Activated gamma-delta T cell treated with Interleukin-2 at 50 U/mL for 16 hours (primary cell): ENCODE results near the gene CREG1.

Source experiments
- DNase-seq: peaks from one replicate; pipeline ENCODE4 v3.0.0-alpha.2; 2020

Gene CREG1

DNA sequence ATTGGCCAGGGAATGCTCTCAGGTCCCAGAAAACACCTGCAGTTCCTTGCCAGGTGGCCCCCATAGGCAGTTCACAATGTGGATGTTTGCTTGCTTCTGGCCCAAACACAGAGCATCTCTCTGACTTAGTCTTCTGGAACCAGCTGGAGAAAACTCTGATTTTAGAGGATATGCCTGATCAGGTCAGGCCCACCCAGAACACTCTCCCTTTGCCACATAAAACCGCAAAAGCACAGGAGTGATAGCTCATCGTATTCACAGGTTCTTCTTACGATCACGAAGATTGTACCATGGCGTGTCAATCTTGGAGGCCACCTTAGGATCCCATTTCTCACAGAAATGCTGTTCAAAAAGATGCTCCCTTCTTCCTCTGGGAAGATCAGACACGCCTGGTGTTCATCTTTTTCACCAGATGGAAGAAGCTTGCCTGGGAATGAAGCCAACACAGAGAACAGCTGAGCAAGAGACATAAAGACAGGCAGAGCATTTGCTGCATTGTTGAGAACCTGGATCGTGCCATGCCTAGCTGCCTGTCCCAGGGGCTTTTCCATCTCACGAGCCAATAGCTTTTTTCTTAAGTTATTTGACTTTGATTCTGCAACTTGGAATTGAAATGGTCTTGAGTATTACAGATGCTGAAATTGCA is 23.6 kb downstream of the CREG1 start:
- no peak for DNase-seq

DNA sequence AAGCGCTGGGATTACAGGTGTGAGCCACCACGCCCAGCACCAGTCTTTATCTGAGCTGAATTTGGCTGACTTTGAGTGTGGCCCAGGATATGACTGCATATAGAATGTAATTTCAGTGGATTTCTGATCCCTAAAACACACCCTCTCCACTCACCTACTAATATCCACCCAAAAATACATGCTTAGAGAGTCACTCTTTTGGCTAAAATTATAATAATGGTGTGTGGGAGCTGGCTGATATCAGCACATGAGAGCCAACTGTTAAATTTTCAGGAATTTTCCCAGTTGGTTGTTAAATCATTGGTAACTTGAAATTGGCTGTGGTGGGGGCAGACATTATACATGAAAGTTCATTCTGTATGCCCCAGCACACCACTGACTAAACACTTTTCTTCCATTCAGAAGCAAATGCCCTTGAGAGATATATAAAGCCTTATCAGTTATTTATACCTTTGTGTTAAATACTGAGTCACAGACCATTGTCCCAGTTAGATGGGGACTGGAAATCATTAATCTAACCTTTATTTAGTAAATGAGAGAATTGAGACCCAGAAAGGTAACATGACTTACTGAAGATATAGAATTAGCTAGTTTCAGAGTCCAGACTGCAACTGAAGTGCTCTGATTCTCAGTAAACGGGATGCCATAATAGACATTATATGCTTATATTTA is 25.4 kb downstream of the CREG1 start:
- DNase-seq, result no peak

DNA sequence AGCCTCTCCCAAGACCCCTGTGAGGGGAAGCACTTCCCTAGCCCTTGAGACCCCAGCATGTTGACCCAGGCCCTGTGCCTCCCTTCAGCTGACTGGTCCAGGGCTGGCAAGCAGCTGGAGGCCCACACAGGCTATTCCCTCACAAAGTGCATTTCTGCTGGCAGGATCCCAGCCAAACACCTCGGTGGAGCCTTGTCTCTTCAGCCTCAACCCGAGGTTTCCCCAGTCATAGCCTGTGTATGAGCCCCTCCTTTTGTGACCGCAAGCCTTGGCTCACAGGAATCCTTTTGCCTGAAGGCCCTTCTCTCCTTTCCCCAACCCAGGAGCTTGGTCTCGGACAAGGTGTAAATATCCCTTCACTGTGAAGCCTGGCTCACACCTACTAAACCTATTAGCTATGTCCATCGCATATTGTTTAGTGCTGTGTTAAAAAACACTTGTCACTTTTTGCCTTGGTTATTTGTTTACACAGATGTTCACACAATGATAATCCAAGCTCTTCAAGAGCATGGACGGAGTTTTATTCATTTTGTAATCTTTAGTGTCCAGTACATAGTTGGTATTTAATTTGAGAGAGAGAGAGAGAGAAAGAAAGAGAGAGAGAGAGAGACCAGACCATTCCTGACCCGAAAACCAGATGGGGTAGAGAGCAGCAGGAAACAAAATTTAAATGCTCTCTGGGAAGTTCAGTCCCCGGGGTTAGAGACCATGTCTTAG is 26.7 kb downstream of the CREG1 start:
- no peak for DNase-seq

DNA sequence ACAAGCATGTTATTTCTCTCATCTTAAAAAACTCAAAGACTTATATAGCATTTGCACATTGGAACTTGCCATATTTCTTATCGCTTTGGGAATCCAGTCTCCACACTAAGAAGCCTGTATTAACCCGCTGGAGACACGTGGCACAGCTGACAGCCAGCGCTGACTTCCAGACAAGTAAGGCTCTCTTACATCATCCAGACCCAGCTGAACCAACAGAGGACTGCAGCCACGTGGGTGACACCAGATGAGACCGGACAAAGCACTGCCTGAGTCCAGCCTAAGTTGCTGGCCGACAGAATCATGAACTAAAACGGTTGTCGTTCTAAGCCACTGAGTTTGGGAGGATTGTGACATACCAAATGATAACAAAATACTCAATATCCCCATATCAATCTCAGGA is 28.9 kb downstream of the CREG1 start:
- DNase-seq, result no peak

DNA sequence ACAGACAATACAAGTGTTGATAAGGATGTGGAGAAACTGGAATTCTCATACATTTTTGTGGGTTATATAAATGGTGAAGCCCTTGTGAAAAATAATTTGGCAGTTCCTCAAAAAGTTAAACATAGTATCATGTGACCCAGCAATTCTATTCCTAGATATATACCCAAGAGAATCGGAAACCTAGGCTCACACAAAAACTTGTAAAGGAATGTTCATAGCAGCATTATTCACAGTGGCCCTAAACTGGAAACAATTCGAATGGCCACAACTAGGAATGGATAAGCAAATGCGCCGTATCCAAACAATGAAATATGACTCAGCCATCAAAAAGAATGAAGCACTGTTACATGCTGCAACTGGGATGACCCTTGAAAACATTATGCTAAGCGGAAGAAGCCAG is 31.3 kb downstream of the CREG1 start:
- no peak for DNase-seq

DNA sequence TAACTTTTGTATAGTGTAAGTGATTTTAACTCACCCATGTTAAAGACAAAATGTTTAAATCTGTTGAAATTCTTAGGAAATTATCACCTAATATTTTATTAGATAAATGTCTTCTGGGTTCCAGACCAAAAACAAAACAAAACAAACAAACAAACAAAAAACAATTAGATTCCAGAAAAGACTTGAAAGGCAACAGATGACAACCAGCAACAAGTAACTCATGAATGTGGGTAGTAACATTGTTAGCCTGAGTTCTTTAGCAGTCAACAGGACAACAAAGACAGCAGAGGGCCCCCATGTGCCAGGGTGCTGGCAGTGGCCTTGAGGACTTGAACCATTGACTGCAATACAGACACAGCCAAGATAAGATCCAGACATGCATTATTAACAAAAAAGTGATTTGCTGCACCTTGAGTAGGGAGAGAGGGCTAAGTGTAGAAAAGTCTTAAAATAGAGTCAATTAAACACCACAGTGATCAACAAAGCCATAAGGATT is 32.8 kb downstream of the CREG1 start:
- no peak for DNase-seq

DNA sequence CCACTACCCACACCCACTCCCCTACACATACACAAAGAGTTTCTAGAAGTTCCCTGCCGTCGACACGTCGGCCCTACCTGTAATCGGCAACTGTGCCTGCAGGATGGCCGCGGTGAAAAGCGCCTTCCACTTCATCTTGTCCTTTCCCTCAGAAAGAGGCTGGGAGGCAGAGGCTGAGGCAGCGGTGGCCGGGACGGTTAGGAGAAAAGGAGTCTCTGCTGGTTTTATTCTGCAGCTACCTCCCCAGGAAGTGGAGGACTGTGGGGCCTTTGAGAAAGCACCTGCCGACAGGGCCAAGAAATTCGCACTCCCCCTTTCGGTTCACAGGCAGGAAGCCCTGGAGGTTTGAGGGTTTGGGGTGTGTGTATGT is 35.2 kb downstream of the CREG1 start, which contains the start of gene CD247:
Gene CD247, minus strand, starts transcription at position 199 of the 370 bp plus-strand sequence. Its CDS starts 64 bp downstream, at position 135.
- peak; percentile 77 for DNase-seq

DNA sequence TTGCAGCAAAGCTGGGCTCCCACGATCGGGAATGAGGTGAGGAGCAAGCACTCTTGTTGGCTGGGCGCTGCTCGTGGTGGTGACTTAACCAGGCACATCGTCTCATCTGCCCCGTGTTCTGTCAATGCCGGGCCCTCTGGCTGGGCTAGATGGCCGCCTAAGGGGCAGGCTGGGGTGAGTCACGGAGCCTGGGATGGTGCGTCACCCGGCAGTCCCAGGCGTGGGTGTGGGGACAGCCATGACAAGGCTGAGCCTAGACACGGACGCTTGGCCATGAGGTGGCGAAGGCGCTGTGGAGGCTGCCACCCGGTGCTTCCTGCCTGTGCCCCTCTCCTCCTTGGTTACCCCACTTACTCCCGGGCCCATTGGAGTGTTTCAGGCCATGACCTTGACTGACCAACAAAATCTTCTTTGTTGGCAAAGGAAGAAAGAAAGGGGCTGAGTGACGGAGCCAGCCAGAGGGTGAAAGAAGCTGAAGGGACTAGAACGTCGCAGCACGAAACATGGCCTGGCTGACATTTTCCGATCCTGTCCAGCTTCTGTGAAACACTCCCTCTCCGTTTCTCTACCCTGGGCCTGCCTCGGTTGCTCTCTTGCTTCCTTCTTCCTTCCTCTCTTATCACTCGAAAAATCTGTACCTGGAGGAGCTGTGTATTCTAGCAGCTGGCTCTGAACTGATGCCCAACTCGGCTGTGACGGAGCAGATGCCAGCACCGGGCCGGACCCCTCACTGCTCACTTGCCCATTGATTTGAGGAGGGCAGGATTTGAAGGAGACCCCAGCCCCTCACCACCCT is 35.8 kb downstream of the CREG1 start:
- DNase-seq, result peak; percentile 85

DNA sequence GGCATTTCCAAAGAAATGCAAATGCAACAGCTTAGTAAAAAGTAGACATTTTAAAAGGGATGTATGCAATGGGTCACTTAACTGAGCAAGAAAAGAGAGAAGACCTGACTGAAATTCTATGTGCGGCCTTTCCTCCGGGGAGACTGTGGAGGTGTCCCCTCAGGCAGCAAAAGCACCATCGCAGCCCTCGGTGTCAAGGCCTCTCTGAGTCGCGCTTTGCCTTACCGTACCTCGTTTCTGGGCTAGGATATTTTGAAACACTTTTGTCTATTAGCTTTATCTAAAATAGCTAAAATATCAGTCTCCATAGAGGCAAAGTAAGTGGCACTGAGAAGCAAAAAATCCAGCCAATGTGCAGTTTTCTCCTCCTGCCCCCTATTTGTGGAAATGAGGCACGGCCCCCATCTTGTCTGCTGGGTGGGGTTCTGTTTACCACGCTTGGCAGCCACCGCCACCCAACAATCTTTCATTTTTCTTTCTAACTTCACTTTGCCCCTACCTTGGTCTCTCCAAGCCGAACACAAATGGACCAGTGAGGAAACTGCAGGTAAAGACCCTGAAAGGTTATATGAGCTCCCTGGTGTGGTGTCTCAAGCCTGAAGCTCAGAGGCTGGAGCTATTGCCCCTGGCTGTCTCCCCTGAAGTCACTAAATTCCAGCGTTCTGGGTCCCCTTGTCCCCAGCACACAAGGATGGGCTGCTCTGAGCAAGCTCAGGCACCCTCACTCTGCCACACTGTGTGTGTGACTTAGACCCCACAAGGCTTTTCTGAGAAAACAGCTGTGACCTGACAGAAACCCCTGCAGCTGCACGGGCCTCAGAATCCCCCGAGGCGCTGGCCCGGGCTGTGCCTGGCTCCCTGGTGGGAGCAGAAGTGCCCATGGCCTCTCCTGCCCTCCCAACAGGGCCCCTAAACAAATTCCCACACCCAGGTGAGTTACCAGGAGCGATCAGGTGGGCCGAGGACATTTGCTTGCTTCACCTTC is 36.9 kb downstream of the CREG1 start:
- DNase-seq, result no peak

DNA sequence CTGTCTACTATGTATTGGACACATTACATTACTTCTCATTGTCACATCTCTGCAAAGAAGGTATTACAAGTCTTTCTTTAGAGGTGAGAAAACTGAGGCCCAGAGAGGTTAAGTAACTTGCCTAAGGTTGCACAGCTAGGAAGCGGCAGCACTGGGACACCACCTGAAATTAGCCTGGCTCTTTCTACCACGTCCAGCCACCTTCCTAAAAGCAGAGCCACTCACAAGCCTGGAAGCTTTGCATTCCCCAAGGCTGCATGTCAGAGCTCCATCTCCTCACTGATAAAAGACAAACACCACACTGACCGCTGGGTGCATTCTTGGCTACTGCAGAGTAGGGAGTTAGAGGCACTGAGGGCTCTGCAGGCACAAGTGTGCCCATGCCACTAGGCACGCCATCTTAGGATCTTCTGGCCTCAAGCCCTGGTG is 37.7 kb downstream of the CREG1 start:
- no peak for DNase-seq

DNA sequence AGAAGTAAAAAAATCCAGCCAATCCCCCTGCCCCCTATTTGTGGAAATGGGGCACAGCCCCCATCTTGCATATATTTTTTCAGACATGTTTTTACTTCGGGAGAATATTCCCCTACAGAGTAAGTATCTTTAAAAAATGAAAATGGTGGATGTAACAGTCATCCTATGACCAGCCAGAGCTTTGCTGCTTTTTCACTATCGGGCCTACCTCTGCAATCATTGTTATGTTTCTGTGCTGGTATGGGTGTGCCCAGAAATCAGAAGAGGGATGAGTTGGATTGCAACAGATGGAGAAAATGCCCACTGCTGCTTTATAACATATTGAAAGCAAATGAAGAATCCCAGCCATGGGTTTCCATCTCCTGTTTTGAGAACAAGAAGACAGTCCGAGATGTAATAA is 38.1 kb downstream of the CREG1 start:
- no peak for DNase-seq

DNA sequence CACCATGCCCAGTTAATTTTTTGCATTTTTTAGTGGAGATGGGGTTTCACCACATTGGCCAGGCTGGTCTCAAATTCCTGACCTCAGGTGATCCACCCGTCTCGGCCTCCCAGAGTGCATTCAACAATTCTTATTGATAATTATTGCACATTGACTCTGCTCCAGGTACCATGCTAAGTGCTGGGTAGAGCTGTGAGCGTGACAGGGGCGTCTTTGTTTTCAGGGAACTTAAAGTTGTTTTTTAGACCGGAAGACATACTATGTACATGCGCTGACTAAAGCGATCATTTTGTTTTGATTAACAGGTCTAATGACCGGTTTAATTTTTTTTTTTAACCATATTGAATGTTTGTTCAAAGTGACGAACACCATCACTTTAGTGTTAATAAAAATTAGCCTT is 39.3 kb downstream of the CREG1 start:
- DNase-seq, result no peak

DNA sequence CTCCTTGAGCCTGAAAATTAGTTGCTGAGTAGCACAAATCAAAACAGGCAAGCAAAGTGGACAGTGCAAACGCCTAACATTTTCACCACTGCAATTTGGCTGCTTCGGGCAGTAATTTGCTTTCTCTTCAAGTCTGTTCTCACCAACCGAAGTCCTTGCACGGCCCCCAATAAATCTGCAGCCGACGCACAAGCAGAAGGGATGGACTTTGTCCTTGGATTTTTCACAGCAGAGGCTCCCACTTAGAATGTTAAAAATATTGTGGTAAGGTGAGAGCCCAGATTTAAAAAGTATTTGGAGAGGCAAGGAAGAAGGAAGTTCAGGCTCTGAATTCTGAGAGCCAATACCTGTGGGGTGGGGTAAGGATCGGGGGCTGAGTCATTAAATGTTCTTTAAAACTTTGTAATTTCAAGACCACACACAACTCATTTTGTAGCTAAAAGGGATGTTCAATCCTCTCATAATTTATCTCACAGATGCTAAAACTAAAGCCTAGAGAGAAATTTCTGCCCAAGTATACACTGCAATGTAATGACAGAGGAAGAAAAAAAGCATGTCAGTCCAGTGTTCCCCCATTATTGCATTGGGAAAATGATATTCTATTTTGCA is 41.4 kb downstream of the CREG1 start:
- DNase-seq, result no peak

DNA sequence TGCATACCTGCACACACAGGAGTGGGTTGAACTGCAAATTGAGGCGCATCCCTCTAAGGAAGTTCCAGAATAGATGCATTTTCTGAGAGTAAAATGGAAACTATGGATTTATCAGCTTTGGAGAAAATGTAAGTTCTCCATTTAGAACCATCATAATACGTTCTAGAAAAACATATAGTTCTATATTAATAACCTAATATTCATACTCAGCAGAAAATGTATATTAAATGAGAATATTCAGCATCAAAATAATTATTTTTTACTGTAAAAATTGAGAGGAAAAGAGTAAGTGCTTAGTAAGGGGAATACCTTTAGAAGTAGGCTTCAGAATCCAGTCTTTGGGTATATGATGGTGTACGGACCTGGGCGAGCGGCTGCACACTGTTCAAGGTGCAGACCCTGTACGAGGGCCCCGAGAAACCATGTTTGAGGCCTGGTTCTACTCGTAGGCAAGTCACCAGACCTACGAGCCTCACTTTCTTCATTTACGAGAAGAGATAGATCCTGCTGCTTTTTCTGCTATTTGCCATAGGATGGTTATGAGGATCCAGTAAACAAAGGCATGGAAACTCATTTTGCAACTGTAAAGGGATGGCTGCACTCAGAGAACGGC is 42.1 kb downstream of the CREG1 start:
- DNase-seq, result no peak

DNA sequence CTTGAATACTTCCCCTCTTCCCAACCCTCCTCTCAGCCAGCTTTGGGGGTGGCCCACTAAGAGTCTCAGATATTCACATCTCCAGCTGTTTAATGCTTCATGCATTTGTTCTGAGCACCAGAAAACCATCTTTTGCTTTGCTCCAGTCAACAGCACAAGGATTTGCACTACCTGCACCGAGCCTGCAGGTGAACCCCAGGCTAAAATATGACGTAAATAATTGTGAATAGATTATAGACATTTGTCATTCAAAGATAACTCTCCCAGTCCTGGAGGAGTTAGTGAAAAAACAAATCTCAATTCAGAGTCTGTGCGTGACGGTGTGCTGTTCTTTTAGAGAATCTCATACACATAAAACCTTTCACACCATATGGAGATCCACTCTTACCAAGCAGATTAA is 42.7 kb downstream of the CREG1 start:
- DNase-seq, result no peak

DNA sequence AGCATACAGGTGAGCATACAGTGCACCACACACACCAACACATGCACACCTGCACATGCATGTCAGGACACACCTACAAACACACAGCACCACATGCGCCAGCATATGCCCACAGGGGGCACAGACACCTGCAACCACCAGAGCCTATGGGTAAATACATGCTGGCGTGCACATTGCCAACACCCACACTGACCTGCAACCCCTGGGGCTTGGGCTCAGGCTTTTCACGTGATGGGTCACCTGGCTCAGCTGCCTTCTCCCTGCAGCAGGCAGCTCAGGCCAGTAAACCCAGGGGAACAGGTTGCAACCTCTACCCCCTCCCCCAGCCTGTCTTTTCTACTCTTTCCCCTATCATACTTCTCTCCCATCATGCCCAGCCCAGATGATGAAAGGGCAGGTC is 43.3 kb downstream of the CREG1 start:
- no peak for DNase-seq

DNA sequence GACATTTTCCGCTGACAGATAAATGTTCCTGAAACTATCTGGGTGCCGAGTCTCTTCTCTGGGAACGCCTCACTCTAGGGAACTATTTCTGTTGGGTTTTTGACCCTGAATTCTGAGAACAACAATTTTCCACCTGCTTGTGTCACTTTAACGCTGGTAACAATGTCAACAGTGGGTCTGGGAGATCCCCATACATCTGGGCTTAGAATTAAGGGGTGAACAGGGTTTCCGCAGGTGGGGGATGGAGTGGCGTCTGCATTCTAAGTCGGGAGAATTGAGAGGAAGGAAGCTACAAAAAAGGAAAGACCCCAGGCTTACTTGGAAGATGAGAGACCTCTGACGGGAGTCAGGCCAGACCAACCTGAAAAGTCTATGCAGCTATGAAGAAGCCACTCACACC is 44.0 kb downstream of the CREG1 start:
- DNase-seq, result no peak

DNA sequence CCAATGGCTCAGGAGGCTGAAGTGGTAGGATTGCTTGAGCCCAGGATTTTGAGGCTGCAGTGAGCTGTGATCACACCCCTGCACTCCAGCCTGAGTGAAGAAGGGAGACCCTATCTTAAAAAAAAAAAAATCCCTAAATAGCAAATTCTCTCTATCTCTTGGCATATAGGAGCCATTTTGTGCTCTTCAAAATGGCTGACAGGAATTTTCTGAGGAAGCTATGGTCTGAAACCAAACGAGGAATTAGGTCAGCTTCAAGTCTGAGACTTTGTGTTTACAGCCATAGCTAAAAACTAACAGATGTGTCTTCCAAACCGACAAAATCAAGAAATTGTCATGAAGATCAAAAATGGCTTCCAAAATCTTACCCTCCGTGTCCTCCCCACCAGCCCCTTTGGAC is 45.8 kb downstream of the CREG1 start:
- no peak for DNase-seq

DNA sequence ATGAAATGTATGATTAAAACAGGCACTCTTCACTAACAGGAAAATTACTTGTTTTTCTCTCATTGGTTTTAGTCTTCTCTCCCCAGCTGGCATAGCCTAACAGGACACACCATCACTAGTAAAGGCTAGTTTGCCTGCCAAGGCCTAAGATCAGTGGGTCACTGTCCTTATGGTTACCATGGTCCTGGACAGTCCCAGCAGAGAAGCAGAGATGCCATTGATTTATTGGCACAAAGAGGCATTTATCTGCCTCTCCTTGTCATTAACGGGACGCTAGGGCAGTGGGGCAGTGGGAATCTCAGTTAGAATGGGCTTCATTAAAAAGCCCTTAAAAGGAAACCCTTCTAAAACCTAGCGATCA is 49.1 kb downstream of the CREG1 start:
- no peak for DNase-seq

DNA sequence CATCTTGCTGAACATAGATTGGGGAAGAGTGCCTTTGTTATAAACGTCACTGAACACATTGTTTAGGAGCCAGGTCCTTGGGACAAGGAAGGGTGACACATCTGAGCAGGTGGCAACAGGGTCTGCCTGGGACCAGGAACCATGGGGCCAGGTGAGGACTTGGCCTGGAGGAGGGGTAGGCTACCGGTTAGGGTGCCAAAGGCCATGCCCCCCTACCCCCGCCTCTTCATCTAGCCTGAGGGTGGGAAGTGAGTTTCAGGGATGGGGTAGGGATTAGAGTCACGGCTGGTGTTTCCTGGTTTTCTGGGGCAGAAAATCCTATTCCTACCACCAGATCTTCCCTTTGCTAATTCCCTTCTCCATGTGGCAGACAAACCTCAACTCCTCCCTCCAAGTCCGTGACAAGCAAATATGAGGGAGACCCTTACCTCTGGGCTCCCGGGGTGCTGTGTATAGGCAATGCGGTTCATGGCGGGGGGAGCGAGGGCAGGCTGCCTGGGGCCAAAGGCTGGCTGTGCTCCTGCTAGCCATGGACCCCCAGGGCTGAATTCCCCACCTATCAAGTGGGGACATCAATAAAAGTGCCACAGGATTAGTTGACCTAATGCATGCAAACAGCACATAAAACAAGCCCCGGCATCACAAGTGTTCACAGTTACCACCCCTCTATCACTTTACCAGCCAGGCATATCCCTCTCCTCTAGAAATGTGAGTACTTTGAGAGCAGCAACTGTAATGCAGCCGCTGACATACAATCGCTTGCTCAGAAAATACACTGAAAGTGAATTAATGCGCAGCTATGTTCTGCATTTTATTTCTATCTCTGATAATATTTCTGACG is 49.7 kb downstream of the CREG1 start:
- DNase-seq, result no peak
